GM19468 (cell line): Measurements from ENCODE around the gene RLN1.
"Not testable (repeated sequence)": the region's sequence is repeated elsewhere in the genome, so short reads cannot be mapped to it uniquely, and the experiment has no call there.

ENCODE experiments used
- ATAC-seq: cut with Tn5 transposase; IDR thresholded peaks from one replicate; pipeline ENCODE4 v1.9.1; 2021; ENCODE audit warnings: mild to moderate bottlenecking, moderate library complexity, moderate number of reproducible peaks; ENCODE audit not compliant: unreplicated experiment; ENCODE audit errors: extremely low read depth

The RLN1 gene

GRCh38 chr9:5326893-5327548 lies 12.7 kb downstream of the RLN1 start:
- ATAC-seq, result no peak

- no peak for ATAC-seq
Measured at GRCh38 chr9:5326187-5326586, 13.5 kb downstream of the RLN1 start.

- ATAC-seq, result not testable (repeated sequence)
Measured at GRCh38 chr9:5321601-5322000, 18.1 kb downstream of the RLN1 start.

- ATAC-seq, result no peak
Measured at GRCh38 chr9:5321058-5321457, 18.6 kb downstream of the RLN1 start.

- not testable (repeated sequence) for ATAC-seq
Measured at GRCh38 chr9:5316406-5316805, 23.3 kb downstream of the RLN1 start.

- ATAC-seq, result no peak
Measured at GRCh38 chr9:5315187-5315923, 24.3 kb downstream of the RLN1 start.

- ATAC-seq, result no peak
Measured at GRCh38 chr9:5310851-5311250, 28.8 kb downstream of the RLN1 start.

GRCh38 chr9:5305741-5306140 lies 33.9 kb downstream of the RLN1 start:
- ATAC-seq, result no peak

- peak; percentile 92 for ATAC-seq
Measured at GRCh38 chr9:5303840-5304795, 35.6 kb downstream of the RLN1 start, which contains the start of gene RLN2. TSS of gene RLN2 (minus strand) at chr9:5304716. CDS start at chr9:5304580, 136 bp downstream.

- ATAC-seq, result no peak
Measured at GRCh38 chr9:5301544-5301943, 38.1 kb downstream of the RLN1 start.

GRCh38 chr9:5292141-5292540 lies 47.5 kb downstream of the RLN1 start:
- ATAC-seq, result no peak

- no peak for ATAC-seq
Measured at GRCh38 chr9:5288591-5288990, 51.1 kb downstream of the RLN1 start.

GRCh38 chr9:5286262-5286661 lies 53.4 kb downstream of the RLN1 start:
- ATAC-seq, result no peak
